Bronchial epithelial cell (primary cell): ENCODE results near the gene FOXN3. TPM values are rescaled to one million over a fixed set of nuclear protein-coding genes. Genes with fewer than 3 reads are reported as not detected.

Experiments used
- DNase-seq: peaks from one replicate; pipeline ENCODE4 v3.0.0-alpha.2; 2010; ENCODE audit warnings: low read depth
- FAIRE-seq: peaks from 2 replicates; lab custom pipeline; 2011; peaks lifted over from hg19 to GRCh38; lab: Jason Lieb, UNC
- H3K27me3 ChIP-seq: 2 replicates; pipeline ENCODE4 v1.5.1; 2011; ENCODE audit warnings: low read length; ENCODE audit not compliant: control insufficient read depth, insufficient read depth
- H3K36me3 ChIP-seq: 2 replicates; pipeline ENCODE4 v1.5.1; 2011; ENCODE audit warnings: low read length; ENCODE audit not compliant: control insufficient read depth, insufficient read depth
- H3K4me3 ChIP-seq: 2 replicates; pipeline ENCODE4 v1.5.1; 2011; ENCODE audit warnings: mild to moderate bottlenecking, low read depth, low read length, control low read depth
- total RNA-seq: library from RNA; depleted of rRNA; stranded (reverse); fragments of >200 nt; gene quantifications from 2 replicates; pipeline ENCODE4 v1.2.1, GENCODE V29; 2014
- TF ChIP-seq, protein P1 (sequence below): IDR thresholded peaks from 2 replicates; pipeline ENCODE4 v1.5.1; 2011; ENCODE audit warnings: mild to moderate bottlenecking, moderate library complexity, low read length, control low read depth, inconsistent platforms; ENCODE audit not compliant: insufficient read depth, severe bottlenecking

The FOXN3 gene
- total RNA-seq, 1 donor from 2014 or later = 5.8 TPM

DNA sequence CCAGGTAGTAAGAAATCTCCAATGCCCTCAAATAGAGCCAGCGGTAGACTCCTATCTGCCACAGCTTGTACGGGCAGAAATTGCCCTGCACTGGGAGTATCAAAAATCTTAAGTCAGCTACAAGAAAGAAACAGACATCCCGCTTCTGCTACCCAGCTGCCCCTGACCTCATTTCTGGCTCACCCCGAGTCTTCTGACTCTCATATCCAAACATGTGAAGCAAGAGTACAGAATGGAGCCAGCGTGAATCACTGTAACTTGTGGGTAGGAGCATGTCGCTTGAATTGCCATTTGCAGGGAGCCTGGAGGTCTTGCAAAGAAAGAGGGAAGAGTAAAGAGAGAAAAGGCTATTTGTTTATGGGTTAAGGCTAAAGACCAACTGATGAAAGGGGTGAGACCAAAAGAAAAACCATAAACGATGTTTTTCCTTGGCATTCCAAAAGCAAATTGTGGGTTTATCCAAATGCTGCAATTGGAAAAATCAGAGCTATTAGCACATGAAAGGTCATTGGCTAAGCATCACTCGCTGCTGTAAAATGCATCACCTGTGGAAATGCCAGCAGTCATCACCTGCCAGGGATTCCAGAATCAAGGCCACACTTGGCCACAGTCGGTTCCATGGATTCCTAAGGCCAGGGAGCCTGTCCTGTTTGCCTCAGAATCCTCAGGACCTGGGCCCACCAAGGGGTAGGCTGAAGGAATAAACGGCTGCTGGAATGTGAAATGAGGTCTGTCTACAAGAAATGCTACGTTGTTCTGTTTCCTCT is 86.6 kb downstream of the FOXN3 start:
- Histone ChIP-seq H3K36me3 (peaks cover 4% of the 10 kb centered on the region), H3K4me3 (no peak overlapping the region), H3K27me3 (no peaks in the 10 kb centered on the region)
- TF ChIP-seq, protein P1, sequence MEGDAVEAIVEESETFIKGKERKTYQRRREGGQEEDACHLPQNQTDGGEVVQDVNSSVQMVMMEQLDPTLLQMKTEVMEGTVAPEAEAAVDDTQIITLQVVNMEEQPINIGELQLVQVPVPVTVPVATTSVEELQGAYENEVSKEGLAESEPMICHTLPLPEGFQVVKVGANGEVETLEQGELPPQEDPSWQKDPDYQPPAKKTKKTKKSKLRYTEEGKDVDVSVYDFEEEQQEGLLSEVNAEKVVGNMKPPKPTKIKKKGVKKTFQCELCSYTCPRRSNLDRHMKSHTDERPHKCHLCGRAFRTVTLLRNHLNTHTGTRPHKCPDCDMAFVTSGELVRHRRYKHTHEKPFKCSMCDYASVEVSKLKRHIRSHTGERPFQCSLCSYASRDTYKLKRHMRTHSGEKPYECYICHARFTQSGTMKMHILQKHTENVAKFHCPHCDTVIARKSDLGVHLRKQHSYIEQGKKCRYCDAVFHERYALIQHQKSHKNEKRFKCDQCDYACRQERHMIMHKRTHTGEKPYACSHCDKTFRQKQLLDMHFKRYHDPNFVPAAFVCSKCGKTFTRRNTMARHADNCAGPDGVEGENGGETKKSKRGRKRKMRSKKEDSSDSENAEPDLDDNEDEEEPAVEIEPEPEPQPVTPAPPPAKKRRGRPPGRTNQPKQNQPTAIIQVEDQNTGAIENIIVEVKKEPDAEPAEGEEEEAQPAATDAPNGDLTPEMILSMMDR = no peak
- FAIRE-seq (no peak), DNase-seq (no peak)

DNA sequence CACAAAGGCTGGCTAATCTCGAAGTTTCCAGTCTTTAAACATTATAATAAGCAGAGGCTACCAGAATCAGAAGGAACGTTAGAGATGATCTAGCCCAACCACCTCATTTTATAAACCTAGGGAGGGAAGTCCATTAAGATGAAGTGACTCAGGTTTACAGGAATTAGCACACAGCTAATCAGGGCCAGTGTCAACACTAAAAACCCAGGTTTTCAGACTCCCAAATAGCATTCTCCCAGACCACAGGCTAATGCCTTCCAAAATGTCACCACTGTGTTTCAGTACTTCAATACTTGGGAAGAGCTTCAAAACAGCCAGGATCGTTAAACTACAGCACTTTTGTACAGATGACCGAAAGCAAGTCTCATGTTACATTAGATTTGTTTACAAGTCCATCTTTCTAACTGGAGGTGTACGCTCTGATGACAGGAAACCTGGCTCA is 89.2 kb downstream of the FOXN3 start:
- Histone ChIP-seq H3K27me3 (no peaks in the 10 kb centered on the region), H3K4me3 (no peak overlapping the region), H3K36me3 (peaks cover 4% of the 10 kb centered on the region)
- DNase-seq = no peak
- FAIRE-seq = no peak
- TF ChIP-seq, protein P1 = no peak

DNA sequence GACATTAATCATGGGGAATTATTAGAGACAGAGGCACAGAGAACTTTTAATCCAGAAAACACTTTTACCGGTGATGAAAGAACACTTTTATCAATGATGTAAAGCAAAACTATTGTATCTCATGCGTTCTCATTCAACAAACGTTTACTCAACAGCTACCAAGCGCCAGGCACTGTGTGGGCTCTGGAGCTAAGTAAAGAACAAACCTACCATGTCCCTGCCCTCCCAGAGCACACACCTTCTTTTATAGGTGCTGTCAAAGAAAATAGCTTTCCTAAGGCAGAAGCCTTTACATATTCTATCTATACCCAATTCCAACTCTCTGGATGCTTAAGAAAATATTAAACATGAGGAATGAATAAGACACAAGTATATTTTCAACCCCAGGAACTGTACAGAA is 91.1 kb downstream of the FOXN3 start:
- FAIRE-seq (no peak), DNase-seq (no peak)
- TF ChIP-seq, protein P1 = no peak

DNA sequence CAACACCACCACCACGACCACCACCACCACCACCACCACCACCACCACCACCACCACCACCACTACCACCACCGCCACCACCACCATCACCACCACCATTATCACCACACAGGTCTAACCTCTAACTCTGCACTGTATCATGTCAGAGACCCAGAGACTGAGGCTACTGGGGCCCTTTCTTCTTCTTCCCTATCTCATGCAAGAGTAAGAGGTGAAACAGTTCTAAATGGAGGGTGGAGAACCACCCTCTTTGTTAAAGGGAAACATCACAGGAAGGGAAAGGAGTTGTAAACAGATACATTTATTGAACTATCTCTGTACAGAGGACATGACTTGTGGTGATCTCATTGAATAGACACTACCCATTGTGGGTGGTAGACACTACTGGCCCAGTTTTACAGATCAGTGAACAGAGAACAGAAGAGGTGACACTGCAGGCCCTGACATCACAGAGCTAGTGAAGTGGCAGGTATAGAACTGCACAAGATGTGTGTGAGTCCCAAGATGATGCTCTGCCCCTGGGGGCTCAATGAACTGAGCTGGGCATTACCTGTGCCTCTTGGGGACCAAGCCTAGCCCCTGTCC is 91.6 kb downstream of the FOXN3 start:
- TF ChIP-seq, protein P1 = no peak
- no peaks in the 10 kb centered on the region for H3K27me3 ChIP-seq
- FAIRE-seq (no peak), DNase-seq (no peak)
- H3K36me3 ChIP-seq = peaks cover 2% of the 10 kb centered on the region
- no peak overlapping the region for H3K4me3 ChIP-seq

More for the DNA sequence above, 91.1 kb downstream of the FOXN3 start:
- Histone ChIP-seq H3K27me3 (no peaks in the 10 kb centered on the region), H3K4me3 (no peak overlapping the region), H3K36me3 (peaks cover 4% of the 10 kb centered on the region)

DNA sequence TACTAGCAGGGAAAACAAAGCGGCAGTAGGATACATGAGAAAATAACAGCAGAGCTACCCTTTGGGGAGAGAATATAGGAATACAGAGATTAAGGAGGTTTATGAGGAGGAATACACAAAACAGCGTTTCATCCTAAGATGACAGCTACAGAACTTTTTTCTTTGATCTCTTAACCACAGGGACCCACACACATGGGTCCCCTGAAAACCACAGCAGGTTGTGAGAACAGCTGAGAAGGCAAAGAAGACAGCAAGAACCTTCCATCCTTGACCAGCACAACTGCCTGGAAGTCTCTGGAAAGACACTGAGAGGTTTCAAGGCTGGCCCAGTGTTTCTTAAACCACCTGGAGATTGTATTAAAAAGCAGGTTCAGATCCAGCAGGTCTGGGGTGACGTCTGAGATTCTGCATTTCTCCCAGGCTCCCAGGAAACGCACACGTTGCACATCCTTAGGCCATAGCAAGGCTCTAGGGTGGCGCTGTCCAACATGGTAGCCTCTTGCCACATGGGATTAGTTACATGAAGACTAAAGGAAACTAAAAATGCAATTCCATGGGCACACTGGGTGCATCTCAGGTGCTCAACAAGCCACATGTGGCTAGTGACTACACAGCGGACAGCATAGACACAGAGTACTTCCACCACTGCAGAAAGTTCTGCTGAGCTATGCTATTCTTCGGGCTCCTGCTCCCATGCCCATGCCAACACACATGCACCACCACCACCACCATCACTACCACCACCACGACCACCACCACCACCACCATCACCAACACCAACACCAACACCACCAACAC is 92.3 kb downstream of the FOXN3 start:
- no peak for FAIRE-seq
- DNase-seq = no peak
- TF ChIP-seq, protein P1 = no peak
- Histone ChIP-seq H3K4me3 (no peak overlapping the region), H3K36me3 (peaks cover 2% of the 10 kb centered on the region), H3K27me3 (no peaks in the 10 kb centered on the region)
